Measurements from ENCODE around the gene NRL.

The NRL gene

DNA sequence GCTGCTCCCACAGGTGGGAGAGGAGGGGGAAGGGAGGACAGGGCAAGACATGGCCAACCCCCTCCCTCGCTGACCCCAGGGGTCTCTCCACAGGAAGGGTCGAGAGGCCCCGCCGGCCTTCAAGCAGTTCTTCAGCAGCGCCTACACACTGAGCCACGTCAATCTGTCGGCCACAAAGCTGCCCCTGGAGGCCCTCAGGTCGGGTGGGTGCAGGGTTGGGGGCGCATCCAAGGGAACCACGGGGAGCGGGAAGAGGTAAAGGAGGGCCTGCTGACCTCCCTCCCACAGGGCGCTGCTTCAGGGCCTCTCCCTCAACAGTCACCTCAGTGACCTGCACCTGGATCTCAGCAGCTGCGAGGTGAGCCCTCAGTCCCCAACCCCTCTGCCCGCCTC is 56.9 kb downstream of the NRL start:
- no peak for TF ChIP-seq CTCF (IDR thresholded peaks at IDR 0.05; ENCODE audit: low read depth, low read length)
- in situ Hi-C loops (cut with HindIII; ENCODE audit: low sequenced_read_pairs) = no loop called here
- no peak overlapping the region for H3K4me3 ChIP-seq (ENCODE audit: low read depth, low read length)
- DNase-seq (ENCODE audit: low read depth, low spot score) = no peak

GRCh38 chr14:24057271-24057670 is 57.5 kb downstream of the NRL start:
- DNase-seq (ENCODE audit: low read depth, low spot score) = no peak
- TF ChIP-seq CTCF (IDR thresholded peaks at IDR 0.05; ENCODE audit: low read depth, low read length) = no peak
- no peak overlapping the region for H3K4me3 ChIP-seq (ENCODE audit: low read depth, low read length)
- in situ Hi-C loops (cut with HindIII; ENCODE audit: low sequenced_read_pairs) = no loop called here

- in situ Hi-C loops (cut with HindIII; ENCODE audit: low sequenced_read_pairs) = no loop called here
- no peak overlapping the region for H3K4me3 ChIP-seq (ENCODE audit: low read depth, low read length)
- no peak for TF ChIP-seq CTCF (IDR thresholded peaks at IDR 0.05; ENCODE audit: low read depth, low read length)
- DNase-seq (ENCODE audit: low read depth, low spot score) = no peak
Observed at GRCh38 chr14:24056800-24057184, 58.0 kb downstream of the NRL start.

- no peak for DNase-seq (ENCODE audit: low read depth, low spot score)
- H3K4me3 ChIP-seq (ENCODE audit: low read depth, low read length) = no peak overlapping the region
- TF ChIP-seq CTCF (IDR thresholded peaks at IDR 0.05; ENCODE audit: low read depth, low read length) = no peak
- in situ Hi-C loops (cut with HindIII; ENCODE audit: low sequenced_read_pairs) = no loop called here
Observed at GRCh38 chr14:24055971-24056799, 58.6 kb downstream of the NRL start.

GRCh38 chr14:24054646-24055045 is 60.1 kb downstream of the NRL start:
- TF ChIP-seq CTCF (IDR thresholded peaks at IDR 0.05; ENCODE audit: low read depth, low read length) = no peak
- no peak overlapping the region for H3K4me3 ChIP-seq (ENCODE audit: low read depth, low read length)
- DNase-seq (ENCODE audit: low read depth, low spot score) = no peak
- in situ Hi-C loops (cut with HindIII; ENCODE audit: low sequenced_read_pairs) = no loop called here

GRCh38 chr14:24054324-24054641 is 60.5 kb downstream of the NRL start:
- no peak for DNase-seq (ENCODE audit: low read depth, low spot score)
- TF ChIP-seq CTCF (IDR thresholded peaks at IDR 0.05; ENCODE audit: low read depth, low read length) = no peak
- no peak overlapping the region for H3K4me3 ChIP-seq (ENCODE audit: low read depth, low read length)
- in situ Hi-C loops (cut with HindIII; ENCODE audit: low sequenced_read_pairs) = no loop called here
